Mesothelial cell of epicardium (in vitro differentiated cells): ENCODE data around the gene PSG1. TPM values are rescaled to one million over a fixed set of nuclear protein-coding genes. Genes with fewer than 3 reads are reported as not detected.
"Not testable (repeated sequence)": the region's sequence is repeated elsewhere in the genome, so short reads cannot be mapped to it uniquely, and the experiment has no call there.

Experiments used
- DNase-seq, 2 experiments: peaks; one replicate each; pipeline ENCODE4 v3.0.0; 2021; ENCODE audit warnings: low spot score in 2 of 2; ENCODE audit not compliant: unreplicated experiment in 2 of 2
- H3K27ac Mint-ChIP-seq: 2 replicates; pipeline ENCODE4 v1.8.0; 2021; ENCODE audit warnings: mixed read lengths
- H3K27me3 Mint-ChIP-seq: 2 replicates; pipeline ENCODE4 v1.8.0; 2021; ENCODE audit warnings: low read depth, mixed read lengths
- H3K36me3 Mint-ChIP-seq: 2 replicates; pipeline ENCODE4 v1.8.0; 2021; ENCODE audit warnings: mixed read lengths
- H3K4me1 Mint-ChIP-seq: 2 replicates; pipeline ENCODE4 v1.8.0; 2021; ENCODE audit warnings: mixed read lengths
- H3K4me3 Mint-ChIP-seq: 2 replicates; pipeline ENCODE4 v1.8.0; 2021; ENCODE audit warnings: mild to moderate bottlenecking, moderate library complexity, mixed read lengths
- H3K9me3 Mint-ChIP-seq: 2 replicates; pipeline ENCODE4 v1.8.0; 2021; ENCODE audit warnings: mixed read lengths
- total RNA-seq: library from RNA; stranded (reverse); gene quantifications from 3 replicates; pipeline ENCODE4 v1.2.1, GENCODE V29; 2021

Gene PSG1
- total RNA-seq, 1 donor from 2014 or later: not detected

GRCh38 chr19:42916931-42917330 is 37.4 kb upstream of the PSG1 start:
- not testable (repeated sequence) for DNase-seq, H3K27me3 Mint-ChIP-seq, H3K36me3 Mint-ChIP-seq, H3K4me1 Mint-ChIP-seq, H3K27ac Mint-ChIP-seq, H3K4me3 Mint-ChIP-seq
- peaks cover 55% of the 10 kb centered on the region for H3K9me3 Mint-ChIP-seq

DNA sequence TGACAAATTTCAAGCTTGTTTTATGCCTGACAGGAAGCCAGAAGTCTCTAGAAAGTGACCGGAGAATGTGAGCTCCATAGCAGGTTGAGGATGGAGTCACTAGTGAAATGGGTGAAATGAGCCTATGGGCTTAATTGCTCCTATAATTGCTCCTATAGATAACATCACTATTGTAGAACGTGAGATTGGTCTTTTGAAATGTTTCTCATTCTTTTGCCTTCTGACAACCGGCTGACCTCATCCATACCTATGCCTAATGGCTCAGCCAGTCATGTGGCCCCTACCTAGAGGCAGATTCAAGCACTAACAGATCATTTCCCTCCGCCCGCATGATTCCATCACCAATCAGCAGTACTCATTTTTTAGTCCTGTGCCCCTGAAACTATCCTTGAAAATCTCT is 34.0 kb upstream of the PSG1 start:
- H3K27me3 Mint-ChIP-seq, H3K4me3 Mint-ChIP-seq, H3K36me3 Mint-ChIP-seq, H3K27ac Mint-ChIP-seq, H3K4me1 Mint-ChIP-seq, DNase-seq: not testable (repeated sequence)
- H3K9me3 Mint-ChIP-seq: peaks cover 66% of the 10 kb centered on the region

GRCh38 chr19:42912941-42913340 is 33.4 kb upstream of the PSG1 start:
- not testable (repeated sequence) for H3K4me3 Mint-ChIP-seq, H3K36me3 Mint-ChIP-seq, H3K27me3 Mint-ChIP-seq, H3K27ac Mint-ChIP-seq, DNase-seq, H3K4me1 Mint-ChIP-seq
- peaks cover 66% of the 10 kb centered on the region for H3K9me3 Mint-ChIP-seq

- not testable (repeated sequence) for H3K27ac Mint-ChIP-seq, H3K36me3 Mint-ChIP-seq, DNase-seq, H3K27me3 Mint-ChIP-seq, H3K4me1 Mint-ChIP-seq, H3K4me3 Mint-ChIP-seq
- H3K9me3 Mint-ChIP-seq: peaks cover 72% of the 10 kb centered on the region
Measured at GRCh38 chr19:42911731-42912130, 32.2 kb upstream of the PSG1 start.

DNA sequence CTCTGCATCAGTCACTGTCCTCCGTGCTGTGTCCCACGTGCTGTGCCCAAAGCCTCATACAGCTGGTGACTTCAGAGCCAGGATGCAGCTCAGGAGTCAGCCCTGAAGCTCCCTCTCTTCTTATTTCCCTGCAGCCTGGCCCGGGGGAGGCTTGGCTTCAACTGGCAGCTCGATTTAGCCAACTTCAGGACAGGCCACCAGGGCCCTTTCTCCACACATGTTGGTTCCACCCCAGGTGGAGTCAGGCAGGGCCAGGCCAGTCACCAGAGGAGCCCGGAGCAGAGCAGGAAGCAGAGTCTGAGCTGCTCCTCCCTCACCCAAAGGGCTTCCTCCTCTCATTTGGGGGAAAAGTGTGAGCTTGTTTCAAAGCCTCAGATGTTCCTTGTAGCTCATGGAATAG is 26.6 kb upstream of the PSG1 start:
- not testable (repeated sequence) for H3K27ac Mint-ChIP-seq, H3K27me3 Mint-ChIP-seq, H3K36me3 Mint-ChIP-seq, H3K4me3 Mint-ChIP-seq, DNase-seq, H3K4me1 Mint-ChIP-seq
- peaks cover 83% of the 10 kb centered on the region for H3K9me3 Mint-ChIP-seq

DNA sequence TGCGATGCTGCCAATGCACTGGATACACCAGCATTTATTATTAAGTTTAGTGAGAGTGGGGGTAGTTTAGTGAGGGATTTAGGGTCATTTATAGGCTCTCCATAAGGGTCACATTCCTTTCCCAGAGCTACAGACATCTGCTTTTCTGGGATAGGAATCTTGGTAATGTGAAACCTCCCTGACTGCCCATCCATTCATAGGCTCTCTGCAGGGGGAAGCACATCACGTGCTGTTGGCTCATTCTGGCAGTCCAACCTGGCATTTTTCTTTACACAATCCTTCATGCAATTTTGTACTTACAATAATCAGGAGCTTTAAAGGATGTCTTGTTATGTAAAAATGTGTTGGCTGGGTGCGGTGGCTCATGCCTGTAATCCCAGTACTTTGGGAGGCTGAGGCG is 21.0 kb upstream of the PSG1 start:
- not testable (repeated sequence) for H3K36me3 Mint-ChIP-seq, H3K4me3 Mint-ChIP-seq, H3K27me3 Mint-ChIP-seq, H3K27ac Mint-ChIP-seq, DNase-seq, H3K4me1 Mint-ChIP-seq
- H3K9me3 Mint-ChIP-seq: peaks cover 77% of the 10 kb centered on the region

GRCh38 chr19:42899674-42900073 is 20.2 kb upstream of the PSG1 start:
- H3K4me1 Mint-ChIP-seq, H3K27me3 Mint-ChIP-seq, H3K4me3 Mint-ChIP-seq, H3K36me3 Mint-ChIP-seq, H3K27ac Mint-ChIP-seq, DNase-seq: not testable (repeated sequence)
- H3K9me3 Mint-ChIP-seq: peaks cover 72% of the 10 kb centered on the region

GRCh38 chr19:42899110-42899509 is 19.6 kb upstream of the PSG1 start:
- H3K27me3 Mint-ChIP-seq, DNase-seq, H3K27ac Mint-ChIP-seq, H3K4me1 Mint-ChIP-seq, H3K4me3 Mint-ChIP-seq, H3K36me3 Mint-ChIP-seq: not testable (repeated sequence)
- peaks cover 69% of the 10 kb centered on the region for H3K9me3 Mint-ChIP-seq

- H3K36me3 Mint-ChIP-seq, H3K27me3 Mint-ChIP-seq, H3K4me3 Mint-ChIP-seq, H3K4me1 Mint-ChIP-seq, DNase-seq, H3K27ac Mint-ChIP-seq: not testable (repeated sequence)
- H3K9me3 Mint-ChIP-seq: peaks cover 66% of the 10 kb centered on the region
Measured at GRCh38 chr19:42898656-42899055, 19.1 kb upstream of the PSG1 start.

- not testable (repeated sequence) for H3K36me3 Mint-ChIP-seq, DNase-seq, H3K27ac Mint-ChIP-seq, H3K4me1 Mint-ChIP-seq, H3K4me3 Mint-ChIP-seq, H3K27me3 Mint-ChIP-seq
- H3K9me3 Mint-ChIP-seq: peaks cover 63% of the 10 kb centered on the region
Measured at GRCh38 chr19:42897729-42898128, 18.2 kb upstream of the PSG1 start.

DNA sequence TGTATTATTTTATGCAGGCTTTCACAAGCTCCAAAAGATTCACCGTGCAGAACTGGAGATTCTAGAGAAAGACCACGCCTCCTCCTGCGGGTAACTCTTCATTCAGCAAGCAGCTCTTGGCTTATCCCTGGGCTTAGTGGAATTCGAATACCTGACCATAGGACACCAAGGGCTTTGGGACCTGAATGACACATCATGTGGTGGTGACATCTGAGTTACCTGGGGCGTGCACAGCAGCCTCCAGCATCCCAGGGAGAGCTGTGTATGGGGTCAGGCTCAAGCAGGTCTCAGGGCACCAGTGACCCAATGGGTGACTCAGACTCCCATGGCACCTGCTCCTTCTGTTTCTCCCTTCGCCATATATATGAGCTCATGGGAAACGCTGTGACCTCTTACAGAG is 10.9 kb upstream of the PSG1 start:
- H3K36me3 Mint-ChIP-seq, DNase-seq, H3K4me3 Mint-ChIP-seq, H3K4me1 Mint-ChIP-seq, H3K27me3 Mint-ChIP-seq, H3K27ac Mint-ChIP-seq: not testable (repeated sequence)
- H3K9me3 Mint-ChIP-seq: peaks cover 56% of the 10 kb centered on the region

DNA sequence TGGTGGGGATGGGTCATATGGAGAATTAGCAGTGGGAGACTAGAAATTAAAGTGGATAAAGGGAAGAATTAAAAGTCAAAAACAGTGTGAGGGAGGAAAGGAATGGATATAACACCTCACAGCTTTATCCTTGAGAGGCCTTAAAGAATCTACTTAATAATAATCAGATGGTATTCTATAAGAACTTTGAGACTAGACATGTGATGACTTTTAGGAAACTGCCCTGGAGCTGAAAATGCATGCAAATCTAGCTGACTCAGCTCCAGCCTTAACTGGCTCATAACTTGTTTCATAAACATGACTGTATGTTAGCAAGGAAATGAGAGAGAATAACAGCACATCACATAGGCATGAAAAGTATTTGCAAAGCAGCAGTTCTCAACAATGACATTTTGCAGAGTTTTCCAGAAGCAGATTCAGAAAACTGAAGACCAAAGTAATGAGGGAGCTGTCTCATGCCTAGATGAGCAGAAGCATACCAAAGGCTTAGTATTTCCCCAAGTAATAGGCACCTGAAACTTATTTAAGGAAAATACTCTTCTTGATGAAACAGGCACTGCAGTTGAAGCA is 8.4 kb upstream of the PSG1 start:
- not testable (repeated sequence) for H3K36me3 Mint-ChIP-seq, DNase-seq, H3K27me3 Mint-ChIP-seq, H3K4me3 Mint-ChIP-seq, H3K4me1 Mint-ChIP-seq, H3K27ac Mint-ChIP-seq
- peaks cover 69% of the 10 kb centered on the region for H3K9me3 Mint-ChIP-seq

DNA sequence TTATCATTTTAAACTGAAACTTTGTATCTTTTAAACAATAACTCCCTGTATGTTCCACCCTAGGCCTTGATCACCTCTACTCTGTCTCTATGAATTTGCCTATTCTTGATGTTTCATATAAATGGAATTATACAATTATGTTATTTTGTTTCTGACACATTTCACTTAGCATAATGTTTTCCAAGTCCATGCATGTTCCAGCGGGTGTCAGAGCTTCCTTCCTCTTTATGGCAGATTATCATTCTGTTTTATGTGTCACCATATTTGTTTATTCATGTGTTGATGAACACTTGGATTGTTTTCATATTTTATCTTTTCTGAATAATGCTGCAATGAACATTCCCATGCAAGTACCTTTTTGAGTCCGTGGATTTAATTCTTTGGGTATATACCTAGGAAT is 3.2 kb upstream of the PSG1 start:
- H3K27me3 Mint-ChIP-seq, H3K4me3 Mint-ChIP-seq: not testable (repeated sequence)
- peaks cover 79% of the 10 kb centered on the region for H3K9me3 Mint-ChIP-seq

GRCh38 chr19:42882010-42882409 is 2.5 kb upstream of the PSG1 start:
- H3K4me1 Mint-ChIP-seq, DNase-seq, H3K4me3 Mint-ChIP-seq, H3K36me3 Mint-ChIP-seq, H3K27ac Mint-ChIP-seq, H3K27me3 Mint-ChIP-seq: not testable (repeated sequence)
- H3K9me3 Mint-ChIP-seq: peaks cover 75% of the 10 kb centered on the region

More for the DNA sequence above, 3.2 kb upstream of the PSG1 start:
- H3K36me3 Mint-ChIP-seq, H3K4me1 Mint-ChIP-seq, DNase-seq, H3K27ac Mint-ChIP-seq: not testable (repeated sequence)
